Stimulated activated CD8-positive, alpha-beta memory T cell treated with anti-CD3 and anti-CD28 coated beads, Interleukin-15, amount 100 ng/mL, for 24 hours (primary cell): ENCODE measurements around the gene RPL37.
"Not testable (repeated sequence)": the region's sequence is repeated elsewhere in the genome, so short reads cannot be mapped to it uniquely, and the experiment has no call there.

ENCODE experiments used
- DNase-seq: peaks from one replicate; pipeline ENCODE4 v3.0.0-alpha.2; 2020; ENCODE audit warnings: low read depth

RPL37 gene

GRCh38 chr5:40796487-40796889 is 38.5 kb downstream of the RPL37 start:
- DNase-seq = no peak

DNA sequence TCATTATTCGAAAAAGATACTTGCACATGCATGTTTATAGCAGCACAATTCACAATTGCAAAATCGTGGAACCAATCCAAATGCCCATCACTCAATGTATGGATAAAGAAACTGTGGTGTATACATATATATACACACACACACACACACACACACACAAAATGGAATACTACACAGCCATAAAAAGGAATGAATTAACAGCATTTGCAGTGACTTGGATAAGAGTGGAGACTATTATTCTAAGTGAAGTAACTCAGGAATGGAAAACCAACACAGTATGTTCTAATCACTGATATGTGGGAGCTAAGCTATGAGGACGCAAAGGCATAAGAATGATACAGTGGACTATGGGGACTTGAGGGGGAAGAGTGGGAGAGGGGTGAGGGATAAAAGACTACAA is 40.1 kb downstream of the RPL37 start:
- not testable (repeated sequence) for DNase-seq

DNA sequence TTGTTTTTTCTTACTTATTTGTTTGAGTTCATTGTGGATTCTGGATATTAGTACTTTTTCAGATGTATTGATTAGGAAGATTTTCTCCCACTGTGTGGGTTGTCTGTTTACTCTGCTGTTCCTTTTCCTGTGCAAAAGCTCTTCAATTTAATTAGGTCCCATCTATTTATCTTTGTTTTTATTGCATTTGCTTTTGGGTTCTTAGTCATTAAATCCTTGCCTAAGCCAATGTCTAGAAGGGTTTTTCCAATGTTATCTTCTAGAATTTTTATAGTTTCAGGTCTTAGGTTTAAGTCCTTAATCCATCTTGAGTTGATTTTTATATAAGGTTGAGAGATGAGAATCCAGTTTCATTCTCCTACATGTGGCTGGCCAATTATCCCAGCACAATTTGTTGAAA is 40.7 kb downstream of the RPL37 start:
- DNase-seq = not testable (repeated sequence)

GRCh38 chr5:40792691-40793090 is 42.3 kb downstream of the RPL37 start:
- not testable (repeated sequence) for DNase-seq

DNA sequence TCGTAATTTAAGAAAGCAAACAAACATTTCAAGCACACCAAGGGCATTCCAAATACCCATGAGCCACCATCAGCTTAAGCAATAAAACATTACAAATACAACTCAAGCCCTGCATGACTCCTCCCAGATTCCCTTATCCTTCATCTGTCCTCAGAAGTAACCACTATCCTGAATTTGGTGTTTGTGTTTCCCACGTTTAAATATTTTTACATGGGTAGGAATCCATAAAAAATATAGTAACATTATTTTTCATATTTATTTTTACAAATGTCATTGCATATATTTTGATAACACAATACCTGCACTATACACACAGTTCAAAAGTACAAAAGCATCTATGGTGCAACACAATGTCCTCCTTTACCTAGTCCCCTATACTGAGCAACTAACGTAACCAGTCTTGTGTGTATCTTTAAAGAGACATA is 43.3 kb downstream of the RPL37 start:
- DNase-seq = no peak

DNA sequence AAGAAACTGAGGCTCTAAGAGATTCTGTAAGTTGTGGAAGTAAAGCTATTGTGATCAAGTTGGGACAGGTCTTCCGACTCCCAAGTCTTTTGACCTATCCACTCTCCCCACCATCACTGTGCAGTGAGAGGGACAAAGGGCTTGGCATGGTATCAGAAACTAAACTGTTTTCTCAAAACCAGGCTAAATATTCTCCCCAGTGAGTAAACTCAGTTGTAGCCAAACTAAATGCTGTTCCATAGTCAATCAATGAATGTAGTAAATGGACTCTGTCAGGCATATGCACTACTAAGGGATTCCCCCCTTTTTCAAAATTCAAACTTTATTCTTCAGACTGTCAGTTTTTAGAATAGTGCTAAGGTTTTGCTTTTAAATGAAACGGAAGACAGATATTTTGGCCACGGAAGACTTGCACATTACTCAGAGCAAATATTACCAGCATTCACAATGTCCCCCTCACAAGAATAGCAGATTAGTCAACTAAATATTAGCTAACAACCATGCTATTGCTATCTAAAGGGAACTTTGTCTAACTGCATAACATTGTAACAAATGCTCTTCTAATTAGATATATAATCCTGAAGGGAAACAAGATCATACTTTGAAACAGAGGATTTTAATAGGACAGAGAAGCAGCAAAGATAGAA is 44.0 kb downstream of the RPL37 start:
- no peak for DNase-seq

- not testable (repeated sequence) for DNase-seq
These were observed 46.1 kb downstream of the RPL37 start for GRCh38 chr5:40788941-40789340.

- DNase-seq = no peak
These were observed 47.0 kb downstream of the RPL37 start for GRCh38 chr5:40787986-40788385.

GRCh38 chr5:40786664-40787063 is 48.4 kb downstream of the RPL37 start:
- not testable (repeated sequence) for DNase-seq

DNA sequence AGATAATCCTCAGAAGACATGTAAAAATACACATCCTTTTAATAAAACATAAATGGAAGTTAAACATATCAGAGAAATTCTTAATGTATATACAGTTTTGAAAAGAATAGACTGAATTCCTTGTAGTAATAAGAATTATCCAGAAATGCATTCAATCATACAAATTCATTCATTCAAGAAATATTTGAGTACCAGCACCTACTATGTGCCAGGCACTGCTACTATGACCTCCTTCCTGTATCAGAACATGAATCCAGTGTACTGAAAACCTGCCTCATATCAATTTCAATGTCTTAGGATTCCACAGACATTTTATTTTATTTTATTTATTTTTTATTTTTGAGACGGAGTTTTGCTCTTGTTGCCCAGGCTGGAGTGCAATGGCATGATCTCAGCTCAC is 50.1 kb downstream of the RPL37 start:
- DNase-seq = no peak

DNA sequence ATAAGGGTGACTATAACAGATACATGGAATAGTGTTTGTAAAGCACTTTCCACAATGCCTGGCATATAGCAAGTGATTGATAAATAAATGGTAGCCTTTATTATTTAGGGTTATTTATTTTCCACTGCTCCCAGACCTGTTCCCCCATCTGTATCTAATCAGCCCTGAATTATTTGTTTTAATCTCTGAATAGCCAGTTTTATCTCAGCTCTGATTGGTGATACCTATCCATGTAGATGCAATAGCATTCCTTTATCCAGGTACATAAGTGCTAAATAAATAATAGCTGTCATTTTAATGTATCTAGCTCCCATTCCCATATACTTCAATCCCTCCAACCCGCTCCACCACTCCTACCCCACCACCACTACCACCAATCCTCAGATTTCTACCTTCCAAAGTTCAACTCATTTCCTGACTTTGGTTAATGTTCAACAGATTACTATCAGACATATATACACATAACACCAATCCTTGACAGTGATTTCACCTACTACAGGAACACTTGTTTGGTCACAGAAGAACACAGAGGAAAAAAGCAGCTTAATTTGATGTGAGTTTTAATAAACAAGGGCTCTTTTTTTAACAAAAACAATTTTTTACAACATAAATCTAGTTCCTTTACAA is 50.9 kb downstream of the RPL37 start:
- no peak for DNase-seq

DNA sequence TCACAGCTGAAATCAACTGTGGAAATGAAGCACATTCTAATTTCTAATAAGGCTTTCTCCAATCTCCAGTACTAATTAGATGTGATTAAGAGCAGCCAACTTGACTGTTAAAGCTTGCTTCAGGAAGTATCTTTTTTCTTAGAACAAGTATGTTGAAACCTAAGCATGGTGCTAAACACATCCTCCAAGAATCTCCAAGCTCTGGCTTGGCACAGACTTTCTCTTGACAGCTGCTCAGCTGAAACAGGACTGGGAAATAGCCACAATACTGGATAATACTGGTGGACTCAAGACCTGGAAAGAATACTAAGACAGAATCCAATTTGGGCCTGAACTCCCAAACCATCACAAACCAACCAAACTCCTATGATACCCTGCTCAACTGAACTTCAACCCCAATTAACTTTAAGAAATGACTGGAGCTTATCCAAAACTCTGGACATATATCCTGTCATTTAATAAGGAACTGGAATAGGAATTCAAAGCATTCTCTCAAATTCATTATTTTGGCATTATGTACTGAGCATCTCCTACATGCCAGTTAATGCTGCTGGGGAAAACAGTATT is 53.1 kb downstream of the RPL37 start:
- DNase-seq = no peak

DNA sequence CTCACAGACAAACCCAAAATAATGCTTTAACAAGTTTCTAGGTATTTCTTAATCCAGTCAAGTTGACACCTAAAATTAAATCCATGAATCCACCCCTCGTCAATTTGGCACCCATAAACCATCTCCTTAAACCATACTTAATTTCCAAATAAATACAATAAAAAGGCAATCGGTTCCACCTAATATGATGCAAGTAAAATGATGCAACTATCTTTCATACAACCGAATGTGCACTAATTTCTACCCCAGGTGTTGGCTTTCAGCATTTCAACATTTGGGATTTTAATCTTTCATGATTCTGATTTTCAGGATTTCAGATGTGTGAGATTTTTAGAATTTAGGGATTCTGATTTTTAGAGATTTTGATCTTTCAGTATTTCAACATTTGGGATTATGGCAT is 54.2 kb downstream of the RPL37 start:
- DNase-seq = no peak

DNA sequence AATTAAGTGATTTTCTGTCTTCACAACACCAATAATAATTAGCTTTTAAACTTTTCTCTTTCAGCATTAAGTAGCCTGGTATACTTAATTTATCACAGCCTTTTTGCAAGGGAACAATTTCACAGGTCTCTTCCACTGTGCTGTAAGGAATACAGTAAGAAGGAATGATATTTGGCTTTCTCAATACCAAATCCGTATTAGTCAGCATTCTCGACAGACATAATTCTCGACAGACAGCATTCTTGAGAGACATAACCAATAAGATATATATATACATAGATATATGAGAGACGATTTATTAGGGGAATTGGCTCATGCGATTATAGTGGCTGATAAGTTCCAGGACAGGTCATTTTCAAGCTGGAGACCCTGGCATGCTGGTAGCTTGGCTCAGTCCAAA is 54.8 kb downstream of the RPL37 start:
- DNase-seq = no peak

GRCh38 chr5:40779561-40779960 is 55.5 kb downstream of the RPL37 start:
- DNase-seq = no peak

- no peak for DNase-seq
These were observed 56.9 kb downstream of the RPL37 start for GRCh38 chr5:40778133-40778532.

DNA sequence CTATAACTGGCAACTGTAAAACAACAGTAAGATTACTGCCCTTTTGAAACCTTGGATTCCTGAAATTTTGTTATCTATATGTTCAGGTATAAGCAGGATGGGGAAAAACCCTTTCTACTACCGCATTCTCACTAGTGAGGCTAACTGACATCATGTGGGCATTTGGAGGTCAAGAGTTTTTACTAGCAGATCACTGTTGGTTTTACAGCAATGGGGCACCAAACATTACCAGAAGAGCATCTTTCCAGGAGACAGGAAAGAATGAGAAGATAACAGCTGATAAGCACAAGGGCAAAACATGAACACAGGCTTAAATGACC is 58.4 kb downstream of the RPL37 start:
- no peak for DNase-seq

DNA sequence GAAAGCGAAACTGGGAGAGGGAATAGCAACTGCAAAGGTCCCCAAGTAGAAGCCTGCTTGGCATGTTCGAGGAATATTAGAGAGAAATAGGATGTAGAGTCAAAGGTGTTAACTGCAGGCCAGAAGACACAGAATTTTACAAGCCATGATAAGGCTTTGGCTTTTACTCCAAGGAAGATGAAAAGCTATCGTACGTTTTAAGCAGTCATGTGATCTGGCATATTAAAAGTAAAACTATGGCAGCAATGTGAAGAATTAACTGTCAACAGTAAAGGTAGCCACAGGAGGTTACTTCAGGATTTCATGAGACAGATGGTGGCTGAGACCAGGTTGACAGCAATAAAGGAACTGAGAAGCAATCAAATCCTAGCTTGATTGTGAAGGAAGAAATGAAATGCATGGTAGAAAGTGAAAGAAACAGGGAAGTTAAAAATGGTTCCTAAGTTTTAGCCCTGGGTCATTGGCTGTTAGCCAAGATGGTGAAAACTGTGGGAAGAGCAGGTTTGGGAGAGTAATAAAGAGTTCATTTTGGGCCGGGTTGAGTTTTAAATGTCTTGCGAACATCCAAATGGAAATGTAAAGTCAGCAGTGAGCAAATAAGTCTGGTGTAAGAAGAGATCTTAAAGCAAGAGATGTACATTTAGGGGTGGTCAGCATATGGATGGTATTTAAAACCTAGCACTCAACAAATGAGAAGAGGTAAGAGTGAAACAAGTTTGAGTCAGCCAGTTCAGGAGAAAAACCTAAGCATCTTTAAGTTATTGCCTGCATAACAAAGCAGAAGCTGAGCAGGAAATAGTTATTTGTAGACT is 59.0 kb downstream of the RPL37 start:
- DNase-seq = no peak
